NCI-H187 treated with DMSO at 0.1 percent for 48 hours (cell line): ENCODE measurements around the gene CDC7.

Experiments used
- DNase-seq: peaks from one replicate; lab custom pipeline; 2025; lab: John Stamatoyannopoulos, UW

CDC7 gene

GRCh38 chr1:91549041-91549735, 48.5 kb downstream of the CDC7 start:
- no peak for DNase-seq

- DNase-seq, result no peak
These were observed 50.3 kb downstream of the CDC7 start for GRCh38 chr1:91550961-91551360.

- DNase-seq, result no peak
These were observed 51.4 kb downstream of the CDC7 start for GRCh38 chr1:91552091-91552490.

- no peak for DNase-seq
These were observed 51.9 kb downstream of the CDC7 start for GRCh38 chr1:91552596-91552995.

- DNase-seq, result no peak
These were observed 52.5 kb downstream of the CDC7 start for GRCh38 chr1:91553177-91553591.

GRCh38 chr1:91555074-91555730, 54.6 kb downstream of the CDC7 start:
- no peak for DNase-seq

GRCh38 chr1:91555821-91556531, 55.3 kb downstream of the CDC7 start:
- no peak for DNase-seq

GRCh38 chr1:91556556-91556955, 55.9 kb downstream of the CDC7 start:
- no peak for DNase-seq

- DNase-seq, result no peak
These were observed 56.5 kb downstream of the CDC7 start for GRCh38 chr1:91557039-91557690.

- no peak for DNase-seq
These were observed 57.2 kb downstream of the CDC7 start for GRCh38 chr1:91557826-91558225.

GRCh38 chr1:91559046-91559750, 58.5 kb downstream of the CDC7 start:
- no peak for DNase-seq

GRCh38 chr1:91559838-91560565, 59.4 kb downstream of the CDC7 start:
- no peak for DNase-seq

- DNase-seq, result no peak
These were observed 64.4 kb downstream of the CDC7 start for GRCh38 chr1:91564888-91565701.

- no peak for DNase-seq
These were observed 66.9 kb downstream of the CDC7 start for GRCh38 chr1:91567583-91567982.

- no peak for DNase-seq
These were observed 67.6 kb downstream of the CDC7 start for GRCh38 chr1:91568261-91568660.

- no peak for DNase-seq
These were observed 68.9 kb downstream of the CDC7 start for GRCh38 chr1:91569411-91570119.

GRCh38 chr1:91570120-91570448, 69.4 kb downstream of the CDC7 start:
- no peak for DNase-seq

- DNase-seq, result no peak
These were observed 71.4 kb downstream of the CDC7 start for GRCh38 chr1:91572044-91572443.
